Measurements from ENCODE around the gene SET. TPM values are rescaled to one million over a fixed set of nuclear protein-coding genes. Genes with fewer than 3 reads are reported as not detected.

The SET gene
- total RNA-seq, 1 experiment from 2014 or later, result 563 TPM

GRCh38 chr9:128712451-128713410, 23.7 kb downstream of the SET start:
- no peaks in the 10 kb centered on the region for H3K36me3 Mint-ChIP-seq (ENCODE audit: insufficient read depth, unreplicated experiment)
- POLR2A ChIA-PET, result interaction anchor here (0.7 kb wide), 1 partner anchor 133 kb away, joined by 3 read pairs; no protein-coding TSS in a partner anchor
- no peaks in the 10 kb centered on the region for H3K9me3 Mint-ChIP-seq (ENCODE audit: unreplicated experiment)
- no peaks in the 10 kb centered on the region for H3K27me3 Mint-ChIP-seq (ENCODE audit: insufficient read depth, unreplicated experiment)
- DNase-seq (ENCODE audit: unreplicated experiment), result no peak
- intact Hi-C loops (cut with micrococcal nuclease), result no loop called here
- CTCF ChIA-PET, result interaction anchor here (0.6 kb wide), 1 partner anchor 248 kb away, joined by 5 read pairs; no protein-coding TSS in a partner anchor
- H3K4me3 Mint-ChIP-seq (ENCODE audit: unreplicated experiment), result no peak overlapping the region
- no peak overlapping the region for H3K27ac Mint-ChIP-seq (ENCODE audit: low read depth, unreplicated experiment)
- no TSS peak for BruUV-seq (replicated peaks)
- H3K4me1 Mint-ChIP-seq (ENCODE audit: insufficient read depth, unreplicated experiment), result no peaks in the 10 kb centered on the region
- no peak for TF ChIP-seq CTCF (IDR thresholded peaks at IDR 0.05; ENCODE audit: unreplicated experiment)

GRCh38 chr9:128713411-128713780, 24.4 kb downstream of the SET start:
- Mint-ChIP-seq H3K36me3 (ENCODE audit: insufficient read depth, unreplicated experiment) (no peaks in the 10 kb centered on the region), H3K4me1 (ENCODE audit: insufficient read depth, unreplicated experiment) (no peaks in the 10 kb centered on the region), H3K4me3 (ENCODE audit: unreplicated experiment) (no peak overlapping the region), H3K9me3 (ENCODE audit: unreplicated experiment) (no peaks in the 10 kb centered on the region), H3K27me3 (ENCODE audit: insufficient read depth, unreplicated experiment) (no peaks in the 10 kb centered on the region), H3K27ac (ENCODE audit: low read depth, unreplicated experiment) (no peak overlapping the region)
- POLR2A ChIA-PET, result interaction anchor here (0.7 kb wide), 1 partner anchor 134 kb away, joined by 3 read pairs; no protein-coding TSS in a partner anchor
- no peak for TF ChIP-seq CTCF (IDR thresholded peaks at IDR 0.05; ENCODE audit: unreplicated experiment)
- BruUV-seq (replicated peaks), result no TSS peak
- CTCF ChIA-PET, result no interaction called here
- no peak for DNase-seq (ENCODE audit: unreplicated experiment)
- intact Hi-C loops (cut with micrococcal nuclease), result no loop called here

- no peak for TF ChIP-seq CTCF (IDR thresholded peaks at IDR 0.05; ENCODE audit: unreplicated experiment)
- ChIA-PET CTCF (interaction anchor here (0.6 kb wide), 2 partner anchors 52 to 334 kb away, joined by 3 to 4 read pairs; no protein-coding TSS in a partner anchor), POLR2A (no interaction called here)
- Mint-ChIP-seq H3K4me3 (ENCODE audit: unreplicated experiment) (no peak overlapping the region), H3K4me1 (ENCODE audit: insufficient read depth, unreplicated experiment) (no peaks in the 10 kb centered on the region), H3K36me3 (ENCODE audit: insufficient read depth, unreplicated experiment) (no peaks in the 10 kb centered on the region), H3K27me3 (ENCODE audit: insufficient read depth, unreplicated experiment) (no peaks in the 10 kb centered on the region), H3K9me3 (ENCODE audit: unreplicated experiment) (no peaks in the 10 kb centered on the region), H3K27ac (ENCODE audit: low read depth, unreplicated experiment) (no peak overlapping the region)
- intact Hi-C loops (cut with micrococcal nuclease), result no loop called here
- no peak for DNase-seq (ENCODE audit: unreplicated experiment)
- no TSS peak for BruUV-seq (replicated peaks)
These were observed 25.0 kb downstream of the SET start for GRCh38 chr9:128713941-128714573.
